ENCODE measurements around the gene ARX.

DNA sequence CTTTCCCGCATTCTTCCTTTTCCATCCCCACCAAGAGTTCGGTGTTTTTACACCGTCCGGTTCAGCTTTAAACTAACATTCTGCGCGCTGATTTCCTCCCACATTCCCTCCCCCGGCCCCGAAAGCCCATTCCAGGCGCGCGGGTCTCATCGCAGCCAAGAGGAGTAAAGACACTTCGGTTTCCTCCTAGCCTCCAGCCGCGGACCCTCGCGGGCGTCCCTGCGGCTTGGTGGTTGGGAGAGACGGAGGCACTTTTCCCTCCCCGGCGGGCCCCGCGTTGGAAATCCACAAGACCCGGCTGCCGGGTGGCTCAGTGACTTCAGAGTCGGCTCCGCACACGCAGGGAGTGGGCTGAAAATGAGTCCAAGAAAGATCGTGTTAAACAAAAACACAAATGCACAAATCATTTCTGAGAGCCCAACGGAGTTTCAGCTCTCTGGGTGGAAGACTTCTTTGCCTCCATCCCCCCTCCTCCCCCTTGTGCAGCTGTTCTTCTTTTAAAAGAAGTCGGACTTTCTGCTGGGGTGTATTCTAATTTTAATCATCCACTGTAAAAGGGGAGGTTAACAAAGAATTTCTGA is 2.0 kb upstream of the ARX start:
- TF ChIP-seq, protein P1, sequence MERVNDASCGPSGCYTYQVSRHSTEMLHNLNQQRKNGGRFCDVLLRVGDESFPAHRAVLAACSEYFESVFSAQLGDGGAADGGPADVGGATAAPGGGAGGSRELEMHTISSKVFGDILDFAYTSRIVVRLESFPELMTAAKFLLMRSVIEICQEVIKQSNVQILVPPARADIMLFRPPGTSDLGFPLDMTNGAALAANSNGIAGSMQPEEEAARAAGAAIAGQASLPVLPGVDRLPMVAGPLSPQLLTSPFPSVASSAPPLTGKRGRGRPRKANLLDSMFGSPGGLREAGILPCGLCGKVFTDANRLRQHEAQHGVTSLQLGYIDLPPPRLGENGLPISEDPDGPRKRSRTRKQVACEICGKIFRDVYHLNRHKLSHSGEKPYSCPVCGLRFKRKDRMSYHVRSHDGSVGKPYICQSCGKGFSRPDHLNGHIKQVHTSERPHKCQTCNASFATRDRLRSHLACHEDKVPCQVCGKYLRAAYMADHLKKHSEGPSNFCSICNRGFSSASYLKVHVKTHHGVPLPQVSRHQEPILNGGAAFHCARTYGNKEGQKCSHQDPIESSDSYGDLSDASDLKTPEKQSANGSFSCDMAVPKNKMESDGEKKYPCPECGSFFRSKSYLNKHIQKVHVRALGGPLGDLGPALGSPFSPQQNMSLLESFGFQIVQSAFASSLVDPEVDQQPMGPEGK (CRISPR knock-in tag; IDR thresholded peaks at IDR 0.05; ENCODE audit: borderline replicate concordance) = no peak
- TF ChIP-seq ZNF8 (CRISPR knock-in tag; IDR thresholded peaks at IDR 0.05) (no peak), ZFP30 (CRISPR knock-in tag; IDR thresholded peaks at IDR 0.05) (no peak), ZFP3 (CRISPR knock-in tag; IDR thresholded peaks at IDR 0.05) (no peak), RARB (CRISPR knock-in tag; IDR thresholded peaks at IDR 0.05) (no peak), CREB5 (CRISPR knock-in tag; IDR thresholded peaks at IDR 0.05; ENCODE audit: low read depth) (no peak), ZC3H10 (CRISPR knock-in tag; IDR thresholded peaks at IDR 0.05) (no peak), ZNF565 (CRISPR knock-in tag; conservative IDR thresholded peaks at IDR 0.05; ENCODE audit: low read depth) (no peak), BACH2 (CRISPR knock-in tag; IDR thresholded peaks at IDR 0.05; ENCODE audit: borderline replicate concordance) (no peak), GLIS3 (CRISPR knock-in tag; IDR thresholded peaks at IDR 0.05) (no peak), ISL1 (CRISPR knock-in tag; IDR thresholded peaks at IDR 0.05) (no peak)
